Esophagus mucosa (tissue), 1 donor: ENCODE measurements around the gene AP4S1. TPM values are rescaled to one million over a fixed set of nuclear protein-coding genes. Genes with fewer than 3 reads are reported as not detected.
"Not testable (repeated sequence)": the region's sequence is repeated elsewhere in the genome, so short reads cannot be mapped to it uniquely, and the experiment has no call there.

Experiments
- ATAC-seq: fragments of 200-7000 bp; cut with Tn5 transposase; one replicate; pipeline ENCODE4 v1.9.1; 2020
- total RNA-seq: library from RNA; stranded (reverse); gene quantifications from one replicate; pipeline ENCODE4 v1.2.4, GENCODE V29; 2023
- donor health status: DM: yes; HTN: yes; CAD: no.

The AP4S1 gene
- total RNA-seq, 1 donor from 2014 or later: 5.1 TPM

DNA sequence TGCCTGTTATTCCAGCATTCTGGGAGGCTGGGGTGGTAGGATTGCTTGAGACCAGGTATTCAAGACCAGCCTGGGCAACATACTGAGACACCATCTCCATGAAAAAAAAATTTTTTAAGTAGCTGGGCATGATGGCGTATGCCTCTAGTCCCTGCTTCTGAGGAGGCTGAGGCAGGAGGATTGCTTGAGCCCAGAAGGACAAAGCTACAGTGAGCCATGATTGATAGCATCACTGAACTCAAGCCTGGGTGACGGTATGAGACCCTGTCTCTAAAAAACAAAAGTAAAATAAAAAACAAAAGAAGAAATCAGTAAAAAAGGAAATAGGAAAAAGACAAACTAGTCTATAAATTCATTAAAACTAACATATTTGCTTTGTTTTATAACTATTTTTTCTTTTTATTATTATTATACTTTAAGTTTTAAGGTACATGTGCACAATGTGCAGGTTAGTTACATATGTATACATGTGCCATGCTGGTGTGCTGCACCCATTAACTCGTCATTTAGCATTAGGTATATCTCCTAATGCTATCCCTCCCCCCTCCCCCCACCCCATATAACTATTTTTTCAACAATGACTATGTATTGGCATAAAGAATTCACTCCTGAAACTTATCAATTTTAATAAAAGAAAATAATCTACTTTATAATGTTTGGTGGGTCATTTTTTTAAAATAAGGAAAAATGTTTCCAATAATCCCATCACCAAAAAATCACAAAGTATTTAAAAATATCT, 15.4 kb upstream of the AP4S1 start:
- ATAC-seq: no peak

DNA sequence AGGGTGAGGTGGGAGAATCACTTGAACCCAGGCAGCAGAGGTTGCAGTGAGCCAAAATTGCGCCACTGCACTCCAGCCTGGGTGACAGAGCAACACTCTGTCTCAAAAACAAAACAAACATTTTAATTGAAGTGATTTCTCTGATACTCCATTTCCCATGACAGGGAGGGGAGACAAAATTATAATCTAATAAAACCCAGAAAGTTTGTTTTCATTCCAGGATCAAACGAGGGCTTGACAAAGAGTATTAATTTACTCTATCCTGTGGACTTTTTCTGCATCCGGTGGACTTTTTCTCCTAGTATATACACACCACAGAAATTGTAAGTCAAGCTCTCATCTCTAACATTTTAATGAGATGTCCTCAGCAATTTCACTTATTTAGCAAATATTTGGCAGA, 14.5 kb upstream of the AP4S1 start:
- no peak for ATAC-seq

DNA sequence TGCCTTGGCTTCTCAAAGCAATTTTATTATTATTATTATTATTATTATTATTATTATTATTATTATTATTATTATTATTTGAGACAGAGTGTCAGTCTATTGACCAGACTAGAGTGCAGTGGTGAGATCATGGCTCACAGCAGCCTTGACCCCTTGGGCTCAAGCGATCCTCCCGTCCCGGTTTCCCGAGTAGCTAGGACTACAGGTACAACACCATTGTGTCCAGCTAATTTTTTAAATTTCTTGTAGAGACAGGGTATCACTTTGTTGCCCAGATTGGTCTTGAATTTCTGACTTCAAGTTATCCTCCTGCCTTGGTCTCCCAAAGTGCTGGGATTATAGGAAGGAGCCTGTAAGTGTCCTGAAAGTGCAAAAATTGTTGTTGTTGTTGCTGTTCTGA, 11.6 kb upstream of the AP4S1 start:
- ATAC-seq: no peak

DNA sequence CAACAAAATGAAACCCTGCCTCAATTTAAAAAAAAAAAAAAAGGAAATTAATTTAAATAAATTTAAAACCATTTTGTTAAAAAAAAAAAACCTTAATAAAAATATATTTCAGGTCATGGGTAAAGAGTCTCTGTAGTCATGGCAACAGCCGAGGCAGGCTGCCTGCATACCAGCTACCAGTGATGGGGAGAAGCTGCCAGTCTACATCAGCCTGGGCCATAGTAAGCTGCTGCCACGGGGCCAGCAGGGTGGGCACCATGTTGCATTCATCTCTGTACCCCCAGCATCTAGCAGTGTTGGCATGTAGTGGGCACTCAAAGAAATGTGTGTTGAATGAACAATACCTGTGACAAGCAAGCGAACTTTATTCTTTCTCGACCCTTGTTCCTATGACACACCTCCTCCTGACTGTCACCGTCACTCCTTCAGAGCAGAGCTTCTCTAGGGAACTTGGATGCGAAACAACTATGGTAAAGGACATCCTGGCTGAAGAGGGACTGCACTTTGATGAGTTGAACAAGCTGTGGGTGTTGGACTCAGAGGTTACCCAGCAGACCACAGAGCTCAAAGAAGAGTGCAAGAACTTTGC, 7.3 kb upstream of the AP4S1 start:
- ATAC-seq: peak; percentile 40

DNA sequence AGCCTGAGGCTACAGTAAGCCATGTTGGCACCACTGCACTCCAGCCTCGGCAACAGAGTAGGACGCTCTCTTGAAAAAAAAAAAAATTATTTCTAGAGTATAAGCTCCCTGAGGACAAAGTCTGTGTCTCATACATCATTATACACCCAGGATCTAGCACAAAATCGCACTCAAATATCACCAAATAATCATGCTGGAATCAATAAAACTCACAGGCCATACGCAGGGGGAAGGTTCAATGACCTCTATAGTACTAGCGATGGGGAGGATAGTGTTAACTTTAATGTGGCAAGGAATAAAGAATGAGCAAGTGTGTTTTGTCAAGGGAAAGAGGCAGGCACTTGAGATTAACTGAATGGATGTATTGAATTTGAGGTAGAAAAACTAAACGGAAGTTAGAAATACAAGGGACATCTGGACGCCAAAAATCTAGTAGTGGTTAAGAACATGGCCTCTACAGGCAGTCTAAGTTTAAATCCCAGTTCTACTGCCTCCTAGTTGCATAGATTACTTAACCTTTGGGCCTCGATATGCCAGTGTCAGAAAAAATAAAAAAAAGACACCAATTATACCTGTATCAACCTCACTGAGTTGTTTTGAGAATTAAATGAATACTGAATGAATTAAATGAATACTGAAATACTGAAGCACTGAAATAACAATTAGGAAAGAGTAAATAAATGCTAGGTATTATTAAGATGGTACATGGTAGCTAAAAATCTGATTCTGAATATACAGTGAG, 4.4 kb upstream of the AP4S1 start:
- no peak for ATAC-seq

DNA sequence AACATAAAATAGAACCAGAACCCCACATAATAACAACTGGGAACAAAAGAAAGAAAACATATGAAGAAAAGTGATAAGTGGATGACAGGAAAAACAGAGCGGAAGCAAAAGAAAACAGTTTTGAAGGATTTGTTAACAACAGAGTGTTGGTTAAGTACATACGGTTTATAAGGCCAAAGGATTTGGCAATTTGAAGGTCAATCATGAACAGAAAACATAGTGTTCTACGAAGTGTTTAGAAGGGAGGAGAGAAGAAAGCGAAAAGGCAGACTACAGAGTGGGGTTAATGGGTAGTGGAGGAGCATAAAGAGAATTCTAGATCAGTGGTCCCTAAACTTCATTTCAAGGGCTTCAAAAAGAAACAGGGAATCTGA, 3.9 kb upstream of the AP4S1 start:
- no peak for ATAC-seq

DNA sequence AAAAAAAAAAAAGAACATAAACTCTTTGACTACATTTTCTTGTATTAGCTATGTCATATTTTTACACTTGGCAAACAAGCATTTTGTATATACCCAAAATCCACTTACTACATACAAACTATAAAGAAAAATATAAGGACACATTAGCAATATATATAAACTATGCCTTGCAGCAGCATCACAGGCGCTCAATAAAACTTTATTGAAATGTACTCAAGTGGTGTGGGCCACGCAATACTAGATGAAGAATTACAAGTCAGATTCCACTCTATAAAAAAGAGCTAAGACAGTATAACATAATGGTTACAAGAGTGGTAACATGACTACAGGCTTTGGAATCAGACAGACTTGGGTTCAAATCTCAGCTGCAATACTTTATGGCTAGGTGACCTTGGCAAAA, 3.1 kb upstream of the AP4S1 start:
- no peak for ATAC-seq

DNA sequence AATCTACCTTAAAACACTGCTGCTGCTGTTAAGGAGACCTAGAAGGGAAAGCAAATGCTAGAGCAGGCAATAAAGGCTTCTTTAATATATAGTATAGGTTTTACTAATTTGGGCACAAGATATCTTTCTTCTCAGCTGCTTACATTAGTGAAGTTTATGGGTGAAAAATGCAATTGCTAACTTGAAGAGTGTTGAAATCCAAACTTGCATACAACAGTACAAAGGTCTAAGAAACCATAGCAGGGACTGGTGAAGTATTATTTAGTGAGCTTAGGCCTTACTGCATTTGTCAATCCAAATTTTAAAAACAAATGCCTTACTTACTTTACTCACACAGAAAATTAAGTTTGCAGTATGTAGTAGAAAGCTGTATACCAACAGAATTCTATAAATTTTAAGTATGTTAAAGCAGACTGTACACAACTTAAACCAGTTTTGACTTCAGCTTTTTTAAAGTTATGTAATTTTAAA, 1.4 kb upstream of the AP4S1 start:
- no peak for ATAC-seq

DNA sequence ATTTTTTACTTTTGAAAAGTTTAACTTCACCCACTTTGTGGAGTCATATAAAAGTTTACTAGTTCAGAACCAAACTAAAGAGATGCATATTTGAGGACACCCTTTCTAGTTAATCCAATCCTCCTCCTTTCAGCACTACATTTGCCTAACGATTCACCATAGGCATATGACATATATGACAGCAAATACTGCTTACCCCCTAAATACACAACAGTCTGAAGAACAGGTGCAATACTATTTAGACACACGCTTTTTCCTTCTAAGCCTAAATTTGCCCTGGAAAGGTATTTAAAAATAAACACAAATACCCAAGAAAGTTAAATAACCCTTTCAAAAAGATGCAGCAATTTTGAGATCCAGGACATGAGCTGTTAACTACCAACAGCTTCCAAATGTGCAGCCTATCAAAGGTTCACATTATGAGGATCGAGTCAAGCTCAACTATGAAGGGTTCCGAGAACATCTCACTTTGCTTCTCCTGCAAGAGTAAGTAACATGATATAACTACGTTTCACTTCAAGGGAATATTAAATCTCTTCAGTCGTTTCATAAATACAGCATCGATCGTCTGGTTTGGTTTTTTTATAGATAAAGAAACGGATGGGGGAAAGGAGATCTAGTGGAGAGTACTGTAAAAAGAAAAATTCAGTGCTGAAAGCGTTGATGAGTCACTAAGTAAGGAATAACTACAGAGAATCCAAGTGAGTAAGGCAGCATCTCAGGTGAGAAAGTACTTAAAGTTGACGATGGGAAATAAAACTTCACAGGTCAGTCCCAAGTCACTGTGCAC, 677 bp upstream of the AP4S1 start:
- ATAC-seq: peak; percentile 8

DNA sequence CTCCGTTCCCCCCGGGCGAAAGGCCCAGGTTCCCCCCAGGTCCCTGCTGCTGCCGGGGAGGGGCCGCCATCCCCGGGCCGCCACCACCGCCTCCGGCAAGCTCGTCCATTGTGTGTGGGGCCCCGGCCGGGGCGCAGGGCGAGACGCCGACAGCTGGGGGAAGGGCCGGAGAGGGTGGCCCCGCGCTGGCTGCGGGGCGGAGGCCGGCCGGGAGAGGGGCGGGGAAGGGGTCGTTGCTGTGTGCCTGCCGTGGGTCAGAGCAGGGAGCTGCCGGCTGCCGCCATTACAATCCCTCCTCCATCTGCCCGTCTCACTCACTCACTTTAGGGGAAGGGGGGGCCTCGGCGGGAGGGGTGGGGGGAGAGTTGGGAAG, 614 bp downstream of the AP4S1 start, which contains the start of gene STRN3:
Gene STRN3 (minus strand): TSS at position 303 of the 373 bp plus-strand sequence. CDS start 194 bp downstream, at position 109.
- peak; percentile 61 for ATAC-seq

DNA sequence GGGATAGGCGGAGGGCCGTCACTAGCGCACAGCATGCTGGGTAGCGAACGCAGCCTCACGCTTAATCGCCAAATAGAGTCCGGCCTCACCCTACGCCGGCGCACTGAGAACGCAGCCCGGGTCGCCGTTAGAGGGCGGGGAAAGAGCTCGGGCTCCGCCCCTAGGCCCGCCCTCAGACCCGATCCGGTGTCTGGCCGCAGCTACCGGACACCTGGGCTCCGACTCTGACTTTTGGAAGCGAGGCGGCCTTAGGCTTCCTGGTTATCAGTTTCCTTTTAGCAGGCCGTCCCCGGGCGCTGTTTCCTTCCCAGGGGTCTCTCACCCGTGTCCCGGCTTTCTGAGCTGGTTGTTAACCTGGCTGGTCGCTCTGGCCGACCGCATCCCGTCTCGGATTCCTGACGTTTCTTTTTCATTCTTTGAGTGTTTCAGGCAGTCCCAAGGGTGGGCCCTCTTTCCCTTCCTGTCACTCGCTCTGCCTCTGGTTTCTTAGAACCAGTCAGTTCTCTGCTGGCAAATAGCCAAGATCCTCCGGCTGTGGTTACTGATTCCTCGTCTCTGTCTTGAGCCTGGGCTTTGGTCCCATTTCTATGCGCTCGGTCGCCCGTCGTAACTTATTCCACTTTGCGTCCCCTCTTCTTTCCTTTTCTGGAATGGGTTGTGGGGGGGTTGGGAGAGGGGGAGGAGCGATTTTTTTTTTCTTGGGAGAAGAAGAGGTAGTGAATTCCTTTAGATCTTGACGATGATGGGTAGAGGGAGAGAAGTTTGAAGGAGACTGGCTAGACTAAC, 1.2 kb downstream of the AP4S1 start:
- ATAC-seq: peak; percentile 98

DNA sequence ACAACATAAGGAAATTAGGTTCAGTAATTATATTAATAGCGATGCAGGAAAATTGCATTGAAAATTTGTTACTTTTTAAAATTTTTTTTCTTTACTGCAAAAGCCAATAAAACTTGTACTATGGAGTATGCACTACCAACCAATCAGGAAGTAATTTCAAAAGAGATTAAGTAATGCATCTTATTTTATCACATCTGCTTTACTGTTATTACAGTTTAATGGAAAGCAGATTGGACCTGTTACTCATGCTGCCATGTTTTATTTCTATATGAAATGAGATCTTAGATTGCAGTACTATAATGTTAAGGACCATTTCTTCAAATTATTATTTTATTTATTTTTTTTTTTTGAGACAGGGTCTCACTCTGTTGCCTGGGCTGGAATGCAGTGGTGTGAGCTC, 2.4 kb downstream of the AP4S1 start:
- ATAC-seq: no peak

DNA sequence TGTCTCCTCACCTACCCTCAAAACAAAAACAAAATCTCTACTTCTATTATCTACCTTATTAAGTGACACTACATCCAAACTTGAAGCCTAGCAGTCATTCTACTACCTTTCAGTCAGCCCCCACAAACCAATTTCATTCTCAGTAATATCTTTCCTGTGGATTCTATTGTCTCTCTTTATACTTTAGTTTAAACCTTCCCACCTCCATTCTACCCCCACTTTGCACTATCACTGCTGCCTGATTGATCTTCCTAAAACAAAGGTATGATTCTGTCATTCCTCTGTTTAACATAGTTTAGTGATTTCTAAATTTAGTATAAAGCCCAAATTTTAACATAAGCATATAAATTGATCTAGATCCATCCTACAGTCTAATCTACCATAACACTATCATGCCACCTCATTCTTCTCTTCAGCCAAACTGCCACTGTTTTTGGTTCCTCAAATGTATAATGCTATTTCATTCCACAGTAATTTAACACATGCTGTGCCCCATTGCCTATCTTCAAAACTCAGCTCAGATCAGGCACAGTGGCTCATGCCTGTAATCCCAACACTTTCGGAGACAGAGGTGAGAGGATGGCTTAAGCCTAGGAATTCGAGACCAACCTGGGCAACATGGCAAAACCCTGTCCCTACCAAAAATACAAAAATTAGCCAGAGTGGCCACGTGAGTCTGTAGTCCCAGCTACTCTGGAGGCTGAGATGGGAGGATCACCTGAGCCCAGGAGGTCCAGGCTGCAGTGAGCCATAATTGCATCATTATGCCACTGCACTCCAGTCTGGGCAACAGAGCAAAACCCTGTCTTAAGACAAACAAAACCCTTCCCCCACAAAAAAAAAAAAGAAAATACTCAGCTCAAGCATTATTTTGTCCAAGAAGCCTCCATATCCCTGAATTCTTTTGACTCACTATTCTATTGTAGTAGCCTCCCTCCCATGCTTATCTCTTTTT, 3.8 kb downstream of the AP4S1 start:
- no peak for ATAC-seq

DNA sequence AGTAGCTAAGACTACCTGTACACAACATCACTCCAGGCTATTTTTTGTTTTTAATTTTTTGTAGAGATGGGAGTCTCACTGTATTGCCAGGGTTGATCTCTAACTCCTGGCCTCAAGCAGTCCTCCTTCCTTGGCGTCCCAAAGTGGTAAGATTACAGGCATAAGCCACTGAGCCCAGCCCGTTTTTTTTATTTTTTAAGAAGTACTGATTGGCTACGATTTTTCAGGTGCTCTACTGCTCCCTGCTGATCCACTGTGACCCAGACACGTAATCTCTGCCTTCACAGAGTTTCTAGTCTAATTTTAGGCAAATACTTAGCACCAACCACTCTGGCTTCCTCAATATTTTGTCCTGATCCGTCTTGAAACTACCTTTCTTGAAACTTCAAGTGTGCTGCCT, 5.0 kb downstream of the AP4S1 start:
- no peak for ATAC-seq

DNA sequence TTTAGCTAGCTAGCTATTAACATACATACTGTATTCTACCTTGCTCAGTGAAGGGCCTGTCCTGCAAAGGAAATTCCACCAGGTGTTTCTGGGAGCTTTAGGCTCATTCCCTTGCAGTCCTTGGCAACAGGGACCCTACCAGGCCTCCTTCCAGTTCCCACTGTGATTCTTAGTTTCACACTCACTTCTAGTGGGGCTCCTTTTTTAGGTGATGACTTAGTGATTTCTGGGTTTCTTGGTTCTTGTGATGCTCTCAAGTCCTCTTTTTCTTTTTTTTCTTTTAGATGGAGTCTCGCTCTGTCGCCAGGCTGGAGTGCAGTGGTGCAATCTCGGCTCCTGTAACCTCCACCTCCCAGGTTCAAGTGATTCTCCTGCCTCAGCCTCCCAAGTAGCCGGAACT, 11.1 kb downstream of the AP4S1 start:
- ATAC-seq: no peak

DNA sequence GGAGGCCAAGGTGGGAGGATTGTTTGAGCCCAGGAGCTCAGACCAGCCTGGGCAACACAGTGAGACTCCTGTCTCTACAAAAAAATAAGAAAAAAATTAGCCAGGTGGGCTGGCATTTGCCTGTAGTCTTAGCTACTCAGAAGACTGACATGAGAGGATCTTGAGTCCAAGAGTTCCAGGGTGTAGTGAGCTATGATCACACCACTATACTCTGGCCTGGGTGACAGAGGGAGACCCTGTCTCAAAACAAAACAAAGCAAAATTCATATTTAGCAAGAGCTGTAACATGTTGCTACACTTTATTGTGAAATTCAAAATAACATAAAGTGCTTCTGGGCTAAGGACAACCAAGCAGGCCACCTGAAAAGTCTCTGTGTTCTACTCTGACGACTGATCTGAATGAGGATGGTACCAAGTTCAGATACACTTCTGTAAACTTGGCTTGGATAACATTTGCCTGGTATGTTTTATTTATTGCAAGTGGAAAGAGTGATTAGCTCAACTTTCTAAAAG, 12.3 kb downstream of the AP4S1 start:
- no peak for ATAC-seq

DNA sequence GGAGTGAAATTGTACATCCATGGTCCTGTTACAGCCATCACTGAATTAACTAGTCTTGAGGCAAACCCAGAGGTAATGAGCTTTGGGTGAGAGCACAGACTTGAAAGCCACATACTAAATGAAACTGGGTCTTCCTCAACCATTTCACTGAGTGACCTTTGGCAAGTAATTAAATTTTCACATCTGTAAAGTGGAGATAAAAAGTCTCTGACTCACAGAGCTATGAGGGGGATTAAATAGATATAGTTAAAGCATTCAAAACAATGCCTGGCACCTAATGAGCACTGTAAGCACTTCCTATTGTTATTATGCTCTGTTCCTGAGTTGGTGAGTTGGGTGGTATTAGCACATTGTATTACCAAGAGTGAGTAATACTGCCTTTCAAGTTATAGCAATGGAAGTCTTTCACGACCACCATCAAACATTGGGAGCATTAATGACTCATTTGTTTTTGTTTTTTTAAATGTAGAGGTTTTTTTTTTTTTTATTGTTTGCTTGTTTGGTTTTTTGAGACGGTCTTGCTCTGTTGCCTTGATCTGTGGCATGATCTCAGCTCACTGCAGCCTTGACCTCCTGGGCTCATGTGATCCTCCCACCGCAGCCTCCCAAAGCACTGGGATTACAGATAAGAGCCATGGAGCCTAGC, 13.2 kb downstream of the AP4S1 start:
- peak; percentile 87 for ATAC-seq

DNA sequence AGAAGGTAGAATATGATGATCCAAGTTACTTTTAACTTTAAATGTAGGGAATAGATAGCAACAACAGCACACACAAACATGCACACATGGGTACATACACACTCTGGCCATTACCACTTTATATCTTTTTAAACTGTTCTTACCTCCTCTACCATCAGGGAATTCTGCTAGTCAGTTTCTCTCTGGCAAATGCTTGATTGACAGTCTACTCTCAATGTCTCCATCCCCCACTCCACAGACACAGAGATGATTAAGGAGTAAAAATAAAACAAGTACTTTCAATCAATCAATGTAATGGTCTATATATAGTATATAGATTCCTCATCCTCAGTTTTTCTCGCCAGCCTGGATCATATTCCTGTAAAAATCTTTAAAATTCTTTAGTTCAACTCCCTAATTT, 16.9 kb downstream of the AP4S1 start:
- ATAC-seq: no peak

DNA sequence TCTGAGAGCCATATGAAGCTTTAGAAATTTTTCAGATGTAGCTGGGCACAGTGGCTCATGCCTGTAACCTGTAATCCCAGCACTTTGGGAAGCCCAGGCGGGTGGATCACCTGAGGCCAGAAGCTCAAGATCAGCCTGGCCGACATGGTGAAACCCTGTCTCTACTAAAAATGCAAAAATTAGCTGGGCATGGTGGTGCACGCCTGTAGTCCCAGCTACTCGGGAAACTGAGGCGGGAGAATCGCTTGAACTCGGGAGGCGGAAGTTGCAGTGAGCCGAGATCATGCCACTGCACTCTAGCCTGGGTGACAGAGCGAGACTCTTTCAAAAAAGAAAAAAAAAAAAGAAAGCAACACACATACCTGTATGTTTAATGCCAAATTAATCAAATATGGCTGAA, 17.4 kb downstream of the AP4S1 start:
- not testable (repeated sequence) for ATAC-seq

DNA sequence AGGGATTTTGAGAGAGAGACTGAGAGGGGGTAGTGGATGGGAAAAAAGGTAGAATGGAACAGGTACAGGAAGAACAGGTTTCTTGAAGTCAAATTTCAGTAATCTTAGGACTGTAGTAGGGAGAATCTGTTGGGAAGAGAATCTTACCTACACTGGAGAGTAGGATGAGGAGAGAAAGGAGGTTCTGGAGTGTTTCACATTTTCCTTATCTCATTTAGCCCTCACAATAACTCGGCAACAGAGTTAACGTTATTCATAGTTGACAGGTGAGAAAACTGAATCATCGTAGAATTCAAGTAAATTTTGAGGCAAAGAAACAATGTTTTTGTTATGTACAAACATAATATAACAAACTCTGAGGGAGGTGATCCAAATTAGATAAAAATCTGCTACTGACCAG, 17.9 kb downstream of the AP4S1 start:
- no peak for ATAC-seq
